NOMO-1 treated with DMSO at 0.1 percent for 48 hours (cell line): ENCODE data around the gene CBS.
A peak's percentile ranks its signal among the peaks of the same experiment; 100 is the strongest.
"Not testable (repeated sequence)": the region's sequence is repeated elsewhere in the genome, so short reads cannot be mapped to it uniquely, and the experiment has no call there.

Experiments
- DNase-seq: peaks from one replicate; lab custom pipeline; 2025; ENCODE audit not compliant: unreplicated experiment; lab: John Stamatoyannopoulos, UW

The CBS gene

DNA sequence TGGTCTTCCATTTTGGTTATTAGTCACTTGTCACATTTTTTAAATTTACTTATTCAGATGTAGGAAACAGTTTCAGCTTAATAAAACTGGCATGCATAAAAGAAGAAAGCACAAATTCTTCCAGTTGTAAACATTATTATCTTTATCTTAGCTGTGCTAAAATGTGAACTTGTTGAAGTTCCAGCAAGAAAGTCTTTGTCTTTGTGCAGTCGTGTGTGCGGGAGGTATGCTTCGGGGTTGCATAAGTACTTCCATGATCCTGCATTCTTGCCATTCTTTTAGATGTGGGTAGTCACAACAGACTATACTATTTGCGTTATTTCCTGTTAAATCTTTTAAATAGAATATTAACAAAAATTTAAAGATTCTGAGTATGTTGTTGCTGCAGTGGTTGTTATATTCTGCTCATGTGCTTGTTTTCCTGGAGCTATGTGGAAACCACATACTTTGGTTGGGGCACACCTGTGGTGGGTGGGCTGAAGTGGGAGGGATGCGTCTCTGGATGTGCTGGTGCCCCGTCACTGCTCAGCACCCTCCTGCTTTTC is 49.9 kb downstream of the CBS start:
- no peak for DNase-seq

DNA sequence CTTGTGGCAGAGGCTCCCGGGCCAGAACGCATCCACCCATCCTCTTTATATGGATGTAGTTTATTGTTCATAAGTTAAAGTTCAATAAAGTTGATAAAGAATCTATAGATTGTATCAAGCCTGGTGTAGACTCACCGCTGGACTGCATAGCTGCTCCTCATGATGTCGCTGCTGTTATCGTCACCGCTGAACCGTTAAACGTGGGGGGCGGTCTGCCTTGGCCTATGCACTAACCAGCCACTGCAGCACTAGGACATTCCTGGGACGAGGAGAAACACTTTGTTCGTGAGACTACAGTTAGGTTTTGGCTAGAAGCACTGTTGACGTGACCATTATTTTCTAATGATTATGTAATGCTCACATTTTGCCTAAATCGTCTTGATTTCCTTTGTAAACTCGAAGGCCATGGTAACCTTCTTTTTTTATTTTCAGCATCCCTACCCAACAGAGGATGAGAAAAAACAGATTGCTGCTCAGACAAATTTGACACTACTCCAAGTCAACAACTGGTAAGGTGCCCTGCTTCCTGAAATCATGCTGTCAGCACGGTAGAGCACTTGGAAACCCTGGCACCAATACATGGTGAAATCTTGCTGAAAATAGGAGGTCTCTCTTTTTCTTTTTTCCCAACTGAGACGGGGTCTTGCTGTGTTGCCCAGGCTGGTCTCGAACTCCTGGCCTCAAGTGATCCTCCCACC is 51.0 kb downstream of the CBS start:
- no peak for DNase-seq

DNA sequence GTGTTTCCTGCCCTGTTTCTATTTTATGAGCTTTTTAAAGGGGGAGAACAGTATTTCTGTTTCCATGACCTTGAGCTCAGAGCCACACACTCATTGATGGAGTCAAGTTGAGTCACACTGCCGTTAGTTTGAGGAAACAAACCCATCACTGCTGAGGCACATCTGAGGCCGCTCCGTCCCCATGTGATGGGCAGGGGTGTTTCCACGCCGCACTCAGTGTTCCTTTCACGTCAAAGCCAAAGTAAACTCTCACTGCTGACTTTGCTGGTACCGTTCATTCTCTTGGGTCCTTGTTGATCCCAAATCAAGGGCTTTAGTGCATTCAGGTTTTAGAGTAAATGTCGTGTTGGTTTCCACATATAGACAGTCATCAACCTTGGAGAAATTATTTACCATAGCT is 52.5 kb downstream of the CBS start:
- DNase-seq = no peak

DNA sequence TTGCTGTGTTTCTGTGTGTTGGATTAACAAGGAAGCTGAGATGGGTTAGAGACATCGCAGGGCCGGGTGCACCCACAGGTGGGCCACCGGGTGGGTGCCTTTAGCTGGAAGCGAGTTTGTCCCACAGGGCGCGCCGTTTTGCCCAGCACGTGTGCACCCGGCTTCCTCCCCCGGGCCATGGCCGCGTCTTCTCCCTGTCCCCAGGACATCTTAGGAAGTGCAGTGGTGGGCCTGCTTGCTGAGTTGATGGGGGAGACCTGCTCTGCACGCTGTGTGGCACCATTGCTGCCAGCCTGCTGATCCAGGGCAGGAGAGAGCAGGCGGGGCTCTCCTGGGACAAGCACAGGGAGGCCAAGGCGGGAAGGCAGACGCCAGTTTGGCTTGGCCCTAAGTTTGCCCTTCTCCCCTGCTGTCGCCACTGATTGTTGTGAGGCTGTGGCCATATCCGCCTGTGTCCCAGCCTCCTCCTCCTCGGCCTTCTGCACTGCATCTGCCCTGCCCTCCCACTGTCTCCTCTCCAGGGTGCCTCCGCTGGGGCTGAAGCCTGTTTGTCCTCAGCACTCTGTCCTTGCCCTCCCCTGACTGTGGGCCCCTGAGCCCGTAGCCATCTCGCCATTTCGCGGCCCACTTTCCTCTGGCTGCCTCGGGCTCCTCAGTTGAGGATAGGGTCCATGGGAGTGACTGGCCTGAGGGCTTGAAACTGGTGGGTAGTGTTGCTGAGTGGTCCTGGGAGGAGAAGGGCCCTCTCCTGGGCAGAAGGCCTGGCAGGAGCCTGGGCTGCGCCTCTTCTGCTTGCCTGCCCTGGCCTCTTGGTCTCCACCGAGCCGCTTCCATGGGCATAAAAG is 53.7 kb downstream of the CBS start:
- no peak for DNase-seq

DNA sequence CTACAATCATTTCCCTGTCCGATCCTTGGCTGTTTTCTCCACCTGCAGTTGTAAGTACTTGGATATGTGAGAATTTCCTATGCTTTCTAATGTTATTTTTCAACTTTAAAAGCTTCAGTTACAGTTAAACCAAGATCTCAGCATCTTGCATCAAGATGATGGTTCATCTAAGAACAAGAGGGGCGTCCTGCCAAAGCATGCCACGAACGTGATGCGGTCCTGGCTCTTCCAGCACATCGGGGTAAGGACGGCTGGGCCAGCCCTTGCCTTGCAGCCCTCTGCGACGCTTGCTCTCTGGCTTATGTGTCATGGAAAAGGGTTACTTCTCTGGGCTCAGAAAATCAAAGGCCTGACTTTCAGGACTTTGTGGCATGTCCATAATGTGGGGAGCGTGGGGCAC is 54.4 kb downstream of the CBS start:
- DNase-seq = no peak

DNA sequence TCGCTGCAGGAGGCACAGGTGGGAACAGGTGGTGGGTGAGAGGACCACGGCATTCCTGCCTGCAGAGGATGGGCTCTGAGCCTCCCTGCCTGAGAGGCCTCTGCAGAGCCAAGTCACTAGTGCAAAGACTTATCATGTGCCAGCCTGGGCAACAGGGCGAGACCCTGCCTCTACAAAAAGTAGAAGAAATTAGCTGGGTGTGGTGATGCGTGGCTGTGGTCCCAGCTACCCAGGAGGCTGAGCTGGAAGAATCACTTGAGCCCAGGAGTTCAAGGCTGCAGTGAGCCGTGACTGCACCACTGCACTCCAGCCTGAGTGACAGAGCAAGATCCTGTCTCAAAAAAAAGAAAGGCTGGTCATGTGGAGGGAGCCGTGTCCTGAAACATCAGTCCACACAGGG is 54.9 kb downstream of the CBS start:
- DNase-seq = no peak

DNA sequence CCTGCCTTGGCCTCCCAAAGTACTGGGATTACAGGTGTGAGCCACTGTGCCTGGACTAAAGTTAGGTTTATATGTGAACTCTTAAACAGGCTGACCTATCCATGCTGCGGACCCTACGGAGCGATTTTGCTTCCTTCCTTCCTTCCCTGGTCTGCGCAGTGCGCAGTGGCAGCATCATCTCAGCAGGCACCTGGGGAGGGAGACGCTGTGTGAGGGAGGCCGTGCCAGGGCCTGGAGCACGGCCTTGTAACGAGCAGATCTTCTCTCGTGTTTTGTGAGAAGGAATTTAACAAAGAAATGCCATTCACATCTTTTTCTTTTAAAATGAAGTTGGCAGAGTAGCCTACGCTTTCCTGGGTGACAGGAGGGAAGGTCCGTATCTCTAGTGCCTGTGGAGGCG is 55.5 kb downstream of the CBS start:
- no peak for DNase-seq

DNA sequence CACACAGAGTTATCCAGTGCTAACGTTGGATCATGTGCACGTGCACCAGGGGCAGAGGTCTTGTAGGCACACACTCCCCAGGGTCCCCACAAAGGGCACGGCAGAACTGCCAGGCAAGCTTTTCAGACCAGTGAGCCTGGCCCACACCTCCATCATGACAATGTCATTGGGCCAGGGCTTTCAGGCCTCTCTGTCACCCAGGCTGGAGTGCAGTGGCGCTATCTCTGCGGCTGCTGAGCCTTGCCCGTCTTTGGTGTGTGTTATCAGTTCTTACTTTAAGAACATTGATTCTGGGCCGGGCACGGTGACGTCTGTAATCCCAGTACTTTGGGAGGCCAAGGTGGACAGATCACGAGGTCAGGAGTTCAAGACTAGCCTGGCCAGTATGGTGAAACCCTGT is 57.1 kb downstream of the CBS start:
- no peak for DNase-seq

DNA sequence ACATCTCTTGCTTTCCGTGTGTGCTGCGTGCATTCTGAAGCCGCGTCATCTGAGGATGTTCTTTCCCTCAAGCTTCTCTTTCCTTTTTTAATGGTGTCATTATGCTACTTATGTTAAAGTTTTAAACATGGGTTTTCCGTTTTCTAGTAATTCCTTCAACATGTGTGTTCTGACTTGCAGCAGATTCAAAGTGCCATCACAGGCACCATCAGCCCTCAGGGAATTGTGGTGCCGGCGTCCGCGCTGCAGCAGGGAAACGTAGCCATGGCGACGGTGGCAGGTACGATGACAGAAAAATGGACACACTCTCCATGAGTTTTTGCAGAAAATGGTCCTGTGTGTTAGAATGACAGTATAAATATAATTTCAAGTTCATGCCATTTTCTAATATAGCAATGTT is 58.9 kb downstream of the CBS start:
- no peak for DNase-seq

DNA sequence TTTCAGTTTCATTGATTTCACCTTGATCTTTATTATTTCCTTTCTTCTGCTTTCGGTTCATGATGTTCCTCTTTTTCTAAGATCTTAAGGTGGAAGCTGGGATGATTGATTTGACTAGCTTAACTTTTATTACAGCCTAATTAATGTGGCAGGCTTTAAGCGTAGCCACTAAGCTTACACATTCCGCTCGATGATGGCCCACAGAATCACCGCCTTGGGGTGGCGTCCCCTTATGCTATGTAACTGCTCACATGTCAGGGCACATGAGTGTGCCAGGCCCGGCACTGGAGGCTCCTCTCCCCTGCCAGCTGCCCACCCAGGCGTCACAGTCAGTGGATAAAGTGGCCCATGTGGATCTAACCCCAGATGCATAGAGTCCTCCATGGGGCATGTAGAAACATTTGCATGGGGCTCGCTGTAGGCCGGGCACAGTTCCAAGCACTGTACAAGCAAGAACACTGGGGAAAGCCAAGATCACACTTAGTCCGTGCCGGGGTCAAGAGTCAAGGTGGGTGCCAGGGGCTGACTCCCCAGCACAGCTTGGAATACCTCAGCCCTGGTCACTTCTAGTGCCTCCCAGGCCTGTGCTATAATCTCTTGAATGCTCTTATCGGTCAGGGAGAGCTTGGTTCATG is 59.6 kb downstream of the CBS start:
- peak; percentile 72 for DNase-seq

DNA sequence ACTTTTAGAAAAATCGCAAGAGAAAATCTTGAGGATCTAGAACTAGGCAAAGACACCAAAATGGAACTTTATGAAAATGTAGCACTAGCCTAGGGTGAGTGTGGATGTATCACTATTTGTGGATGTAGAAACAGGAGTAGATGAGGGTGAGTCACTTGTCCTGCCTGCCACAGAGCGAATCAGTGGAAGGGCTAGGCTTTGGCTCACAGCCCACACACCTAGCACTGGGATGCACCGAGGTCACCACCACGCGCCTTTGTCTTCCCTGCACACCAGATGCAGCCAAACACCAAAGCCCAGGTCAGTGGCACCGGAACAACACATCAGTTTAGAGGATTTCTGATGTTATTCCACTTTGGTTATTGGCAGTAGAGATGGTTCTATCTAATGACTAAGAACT is 63.0 kb downstream of the CBS start:
- no peak for DNase-seq

DNA sequence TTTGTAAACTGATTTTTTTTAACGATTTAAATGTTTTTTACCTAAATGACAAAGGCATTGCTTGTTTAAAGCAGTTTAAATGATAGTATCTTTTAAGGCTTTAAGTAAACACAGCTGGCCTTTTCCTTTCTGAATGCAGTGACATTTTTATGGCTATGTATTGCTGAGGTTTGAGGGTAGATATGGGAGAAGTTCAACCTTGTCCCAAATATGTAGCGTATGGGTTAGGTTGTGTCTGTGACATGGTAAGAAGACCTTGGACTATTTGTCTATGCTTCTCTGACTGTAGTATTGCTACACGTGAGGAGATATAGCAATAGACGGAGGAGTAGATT is 68.8 kb downstream of the CBS start:
- DNase-seq = no peak

DNA sequence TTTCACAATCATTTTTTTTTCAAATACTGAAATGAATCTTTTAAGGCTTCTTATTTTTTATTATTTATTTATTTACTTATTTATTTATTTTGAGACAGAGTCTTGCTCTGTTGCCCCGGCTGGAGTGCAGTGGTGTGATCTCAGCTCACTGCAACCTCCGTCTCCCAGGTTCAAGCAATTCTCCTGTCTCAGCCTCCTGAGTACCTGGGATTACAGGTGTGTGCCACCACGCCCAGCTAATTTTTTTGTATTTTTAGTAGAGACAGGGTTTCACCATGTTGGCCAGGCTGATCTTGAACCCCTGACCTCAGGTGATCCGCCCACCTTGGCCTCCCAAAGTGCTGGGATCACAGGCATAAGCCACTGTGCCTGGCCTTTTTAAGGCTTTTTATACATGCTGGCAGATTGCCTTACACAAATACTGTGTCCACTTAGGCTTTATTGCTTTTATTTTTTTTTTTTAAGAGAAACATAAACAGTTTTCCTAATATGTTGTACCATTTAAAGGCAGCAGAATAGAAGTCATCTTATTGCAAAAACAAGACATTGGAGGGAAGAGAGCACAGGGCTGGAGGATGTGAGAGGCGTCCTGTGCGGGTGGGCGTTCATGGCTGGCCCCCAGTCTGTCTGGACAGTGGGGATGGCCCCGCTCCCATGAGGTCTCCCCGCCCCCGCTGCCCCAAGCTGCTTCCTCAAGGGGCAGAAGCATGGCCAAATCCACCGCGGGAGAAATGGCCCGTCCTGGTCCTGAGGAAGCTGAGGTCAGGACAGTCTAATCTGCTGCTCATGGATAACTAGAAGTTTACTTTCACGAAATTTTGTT is 69.4 kb downstream of the CBS start:
- DNase-seq = not testable (repeated sequence)

DNA sequence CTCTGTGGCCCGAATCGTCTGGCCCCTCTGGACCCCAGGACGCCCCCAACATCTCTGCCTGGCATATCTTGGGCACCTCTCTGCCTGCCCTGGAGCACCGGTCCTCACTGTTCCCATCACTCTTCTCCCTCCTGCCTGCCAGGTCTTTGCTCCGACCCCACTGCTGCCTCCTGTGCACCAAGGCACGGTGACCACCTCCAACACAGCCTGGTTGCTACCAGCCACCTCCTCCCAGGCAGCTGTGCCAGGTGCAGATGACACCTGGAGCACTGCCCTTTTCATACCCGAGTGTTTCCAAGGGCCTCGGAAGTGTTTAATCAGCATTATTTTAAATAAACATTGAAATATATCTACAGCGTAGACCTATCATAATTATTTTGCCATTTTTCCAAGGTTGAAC is 70.0 kb downstream of the CBS start:
- DNase-seq = no peak

DNA sequence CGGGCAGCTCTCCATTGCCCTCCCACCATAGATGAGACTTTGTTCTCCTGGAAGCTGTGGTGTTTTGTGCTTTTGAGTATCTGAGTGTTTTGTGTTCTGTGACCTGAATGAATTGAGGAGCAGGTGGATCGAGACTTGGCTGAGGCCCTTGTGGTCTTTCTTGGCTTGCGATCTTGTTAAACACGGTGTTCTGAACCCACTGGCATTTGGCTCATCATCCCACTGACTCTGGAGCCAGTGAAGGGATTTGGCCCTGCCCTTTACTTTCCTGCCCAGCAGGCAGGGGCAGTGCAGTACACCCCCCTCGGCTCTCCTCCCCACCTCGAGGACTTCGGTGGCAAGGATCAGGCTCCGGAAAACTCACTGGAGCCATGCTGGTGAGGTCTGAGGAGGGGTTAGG is 70.7 kb downstream of the CBS start:
- DNase-seq = no peak
